Measurements from ENCODE around the gene AKR1D1.

Gene AKR1D1

DNA sequence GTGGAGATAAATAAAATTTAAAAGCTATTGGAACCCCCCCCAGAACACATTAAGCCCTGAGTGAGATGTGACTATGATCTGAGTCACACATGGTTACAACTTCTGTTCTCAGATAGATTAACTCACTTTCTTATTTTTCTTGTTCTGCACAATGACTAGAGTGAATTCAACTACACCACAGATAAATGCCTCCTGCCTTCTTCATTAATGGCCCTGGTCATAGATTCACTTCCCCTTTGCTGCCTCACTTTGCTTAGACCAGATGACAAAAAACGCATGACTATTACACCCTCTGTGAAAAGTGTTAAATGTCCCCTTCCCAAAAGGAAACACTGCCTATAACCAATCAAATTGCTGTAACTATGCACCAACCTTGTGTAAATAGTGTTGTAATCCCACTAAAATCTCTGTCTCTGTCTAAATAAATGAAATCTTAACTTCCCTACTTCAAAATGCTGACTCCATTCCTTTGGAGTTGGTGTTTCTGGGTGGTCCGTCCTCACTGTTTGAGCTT, 49.4 kb downstream of the AKR1D1 start:
- no peak for DNase-seq (ENCODE audit: extremely low spot score)
- no peak for TF ChIP-seq FOXM1 (IDR thresholded peaks at IDR 0.05; ENCODE audit: borderline replicate concordance)
- no peak for TF ChIP-seq L3MBTL2 (conservative IDR thresholded peaks at IDR 0.05)
- TF ChIP-seq FOXK2 (IDR thresholded peaks at IDR 0.05): no peak
- TF ChIP-seq HDGF (IDR thresholded peaks at IDR 0.05; ENCODE audit: borderline replicate concordance): no peak
- no peak for TF ChIP-seq CTBP1 (IDR thresholded peaks at IDR 0.05; ENCODE audit: borderline replicate concordance)
- no peak for TF ChIP-seq ZNF384 (IDR thresholded peaks at IDR 0.05)
- TF ChIP-seq SUZ12 (IDR thresholded peaks at IDR 0.05): no peak
- CTCF ChIA-PET: interaction anchor here (0.6 to 1.0 kb wide), 2 partner anchors 222 to 324 kb away, joined by 3 read pairs; no protein-coding TSS in a partner anchor
- POLR2A ChIA-PET: no interaction called here

GRCh38 chr7:138126928-138127327, 50.7 kb downstream of the AKR1D1 start:
- no peak for DNase-seq (ENCODE audit: extremely low spot score)
- TF ChIP-seq SP1 (IDR thresholded peaks at IDR 0.05) (no peak), BHLHE40 (IDR thresholded peaks at IDR 0.05; ENCODE audit: borderline replicate concordance) (no peak), LEF1 (IDR thresholded peaks at IDR 0.05; ENCODE audit: borderline replicate concordance) (no peak), TARDBP (IDR thresholded peaks at IDR 0.05) (no peak), FOXM1 (IDR thresholded peaks at IDR 0.05; ENCODE audit: borderline replicate concordance) (no peak), FOXK2 (IDR thresholded peaks at IDR 0.05) (no peak), SUZ12 (IDR thresholded peaks at IDR 0.05) (no peak), L3MBTL2 (conservative IDR thresholded peaks at IDR 0.05) (no peak), ARNT (IDR thresholded peaks at IDR 0.05) (no peak), PKNOX1 (IDR thresholded peaks at IDR 0.05) (no peak), HDGF (IDR thresholded peaks at IDR 0.05; ENCODE audit: borderline replicate concordance) (no peak)
- POLR2A ChIA-PET: interaction anchor here (0.6 kb wide), 1 partner anchor 1638 kb away, joined by 3 read pairs; no protein-coding TSS in a partner anchor
- CTCF ChIA-PET: interaction anchor here (0.7 kb wide), 1 partner anchor 117 kb away, joined by 3 read pairs; no protein-coding TSS in a partner anchor

DNA sequence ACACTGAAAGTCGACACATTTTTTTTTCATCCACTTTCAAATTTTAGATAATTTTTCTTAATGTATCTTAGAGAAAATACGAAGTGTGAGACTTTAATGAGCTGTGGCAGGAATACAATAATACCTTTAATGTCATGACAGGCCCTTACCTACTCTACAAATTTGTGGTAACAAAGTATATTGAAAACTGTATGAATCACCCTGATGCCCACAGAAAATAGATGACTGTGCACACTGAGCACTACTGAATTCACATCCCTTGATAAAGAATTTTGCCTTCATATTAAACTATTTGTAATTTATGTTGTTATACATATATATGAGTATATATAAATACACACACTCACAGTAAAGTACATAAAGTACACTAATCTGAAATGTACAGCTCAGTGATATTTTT, 51.7 kb downstream of the AKR1D1 start:
- DNase-seq (ENCODE audit: extremely low spot score): no peak
- CTCF ChIA-PET: no interaction called here
- POLR2A ChIA-PET: no interaction called here
- TF ChIP-seq BHLHE40 (IDR thresholded peaks at IDR 0.05; ENCODE audit: borderline replicate concordance) (no peak), ZNF384 (IDR thresholded peaks at IDR 0.05) (no peak), ARNT (IDR thresholded peaks at IDR 0.05) (no peak), SUZ12 (IDR thresholded peaks at IDR 0.05) (no peak)

GRCh38 chr7:138129551-138130165, 53.4 kb downstream of the AKR1D1 start:
- no peak for DNase-seq (ENCODE audit: extremely low spot score)
- POLR2A ChIA-PET: no interaction called here
- TF ChIP-seq NFRKB (IDR thresholded peaks at IDR 0.05) (no peak), FOXA1 (IDR thresholded peaks at IDR 0.05) (no peak), LEF1 (IDR thresholded peaks at IDR 0.05; ENCODE audit: borderline replicate concordance) (no peak), HDGF (IDR thresholded peaks at IDR 0.05; ENCODE audit: borderline replicate concordance) (no peak), TARDBP (IDR thresholded peaks at IDR 0.05) (no peak), CTBP1 (IDR thresholded peaks at IDR 0.05; ENCODE audit: borderline replicate concordance) (no peak), ELF4 (IDR thresholded peaks at IDR 0.05) (no peak)
- CTCF ChIA-PET: no interaction called here

GRCh38 chr7:138137423-138138171, 61.3 kb downstream of the AKR1D1 start:
- POLR2A ChIA-PET: no interaction called here
- CTCF ChIA-PET: no interaction called here
- TF ChIP-seq CTBP1 (IDR thresholded peaks at IDR 0.05; ENCODE audit: borderline replicate concordance): no peak
- TF ChIP-seq FOXK2 (IDR thresholded peaks at IDR 0.05): no peak
- no peak for TF ChIP-seq ZNF384 (IDR thresholded peaks at IDR 0.05)
- no peak for TF ChIP-seq LEF1 (IDR thresholded peaks at IDR 0.05; ENCODE audit: borderline replicate concordance)
- no peak for TF ChIP-seq NFRKB (IDR thresholded peaks at IDR 0.05)
- TF ChIP-seq ELF4 (IDR thresholded peaks at IDR 0.05): no peak
- TF ChIP-seq L3MBTL2 (conservative IDR thresholded peaks at IDR 0.05): no peak
- no peak for TF ChIP-seq PKNOX1 (IDR thresholded peaks at IDR 0.05)
- TF ChIP-seq FOXM1 (IDR thresholded peaks at IDR 0.05; ENCODE audit: borderline replicate concordance): no peak
- no peak for TF ChIP-seq BHLHE40 (IDR thresholded peaks at IDR 0.05; ENCODE audit: borderline replicate concordance)
- TF ChIP-seq ARNT (IDR thresholded peaks at IDR 0.05): no peak
- TF ChIP-seq SUZ12 (IDR thresholded peaks at IDR 0.05): no peak

DNA sequence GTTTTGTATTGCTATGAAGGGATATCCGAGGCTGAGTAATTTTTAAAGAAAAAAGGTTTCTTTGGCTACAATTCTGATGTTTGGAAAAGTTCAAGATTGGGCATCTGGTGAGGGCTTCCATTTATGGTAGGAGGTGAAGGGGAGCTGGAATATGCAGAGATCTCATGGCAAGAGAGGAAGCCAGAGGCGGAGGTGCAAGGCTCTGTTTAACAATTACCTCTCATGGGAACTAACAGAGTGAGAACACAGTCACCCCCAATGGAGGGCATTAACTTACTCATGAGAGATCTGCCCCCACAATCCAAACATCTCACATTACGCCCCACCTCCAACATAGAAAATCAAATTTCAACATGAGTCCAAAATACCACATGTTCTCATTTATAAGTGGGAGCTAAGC, 62.0 kb downstream of the AKR1D1 start:
- CTCF ChIA-PET: no interaction called here
- DNase-seq (ENCODE audit: extremely low spot score): no peak
- TF ChIP-seq FOXK2 (IDR thresholded peaks at IDR 0.05): no peak
- TF ChIP-seq ELF4 (IDR thresholded peaks at IDR 0.05): no peak
- TF ChIP-seq SUZ12 (IDR thresholded peaks at IDR 0.05): no peak
- no peak for TF ChIP-seq HDGF (IDR thresholded peaks at IDR 0.05; ENCODE audit: borderline replicate concordance)
- no peak for TF ChIP-seq NFRKB (IDR thresholded peaks at IDR 0.05)
- no peak for TF ChIP-seq PKNOX1 (IDR thresholded peaks at IDR 0.05)
- no peak for TF ChIP-seq SP1 (IDR thresholded peaks at IDR 0.05)
- TF ChIP-seq ZNF384 (IDR thresholded peaks at IDR 0.05): no peak
- no peak for TF ChIP-seq FOXM1 (IDR thresholded peaks at IDR 0.05; ENCODE audit: borderline replicate concordance)
- no peak for TF ChIP-seq BHLHE40 (IDR thresholded peaks at IDR 0.05; ENCODE audit: borderline replicate concordance)
- TF ChIP-seq CTBP1 (IDR thresholded peaks at IDR 0.05; ENCODE audit: borderline replicate concordance): no peak
- no peak for TF ChIP-seq FOXA1 (IDR thresholded peaks at IDR 0.05)
- POLR2A ChIA-PET: no interaction called here

More at GRCh38 chr7:138137423-138138171, 61.3 kb downstream of the AKR1D1 start:
- DNase-seq (ENCODE audit: extremely low spot score): no peak
